Keratinocyte (primary cell): ENCODE measurements around the gene CHIT1. TPM values are rescaled to one million over a fixed set of nuclear protein-coding genes. Genes with fewer than 3 reads are reported as not detected.

Experiments
- DNase-seq: peaks from one replicate; pipeline ENCODE4 v3.0.0-alpha.2; 2011; ENCODE audit warnings: low read depth, missing footprints, low spot score
- FAIRE-seq: peaks from 2 replicates; lab custom pipeline; 2011; peaks lifted over from hg19 to GRCh38; lab: Jason Lieb, UNC
- H2AFZ ChIP-seq: 2 replicates; pipeline ENCODE4 v1.6.0; 2012; ENCODE audit warnings: low read length, control low read depth, inconsistent platforms; ENCODE audit not compliant: control insufficient read depth
- H3K27ac ChIP-seq: 2 replicates; pipeline ENCODE4 v1.5.1; 2011; ENCODE audit warnings: low read length; ENCODE audit not compliant: control insufficient read depth, insufficient read depth
- H3K27me3 ChIP-seq: 3 replicates; pipeline ENCODE4 v1.6.0; 2011; ENCODE audit warnings: low read length; ENCODE audit not compliant: control insufficient read depth, insufficient read depth; ENCODE audit errors: extremely low read depth
- H3K36me3 ChIP-seq, 2 experiments: 2 replicates in 1 of 2; 3 replicates in 1 of 2; pipeline ENCODE4 v1.5.1; 2011; ENCODE audit warnings: low read length in 2 of 2, mild to moderate bottlenecking in 1 of 2; ENCODE audit not compliant: control insufficient read depth in 2 of 2, insufficient read depth in 2 of 2; ENCODE audit errors: extremely low read depth in 1 of 2
- H3K4me1 ChIP-seq: 3 replicates; pipeline ENCODE4 v1.5.1; 2011; ENCODE audit warnings: low read length; ENCODE audit not compliant: control insufficient read depth, insufficient read depth; ENCODE audit errors: extremely low read depth
- H3K4me2 ChIP-seq: 3 replicates; pipeline ENCODE4 v1.6.0; 2011; ENCODE audit warnings: low read depth, low read length; ENCODE audit not compliant: control insufficient read depth, insufficient read depth; ENCODE audit errors: extremely low read depth
- H3K4me3 ChIP-seq, 3 experiments: fragments of 200-600 bp in 1 of 3; sonication (generic) in 1 of 3; 2 replicates in 2 of 3; 3 replicates in 1 of 3; pipeline ENCODE4 v1.5.1; 2011 to 2016; ENCODE audit warnings: low read length in 3 of 3, mild to moderate bottlenecking in 3 of 3, control low read depth in 2 of 3, inconsistent platforms in 1 of 3, low read depth in 1 of 3, mixed read lengths in 1 of 3, mixed run types in 1 of 3, moderate library complexity in 1 of 3; ENCODE audit not compliant: control insufficient read depth in 2 of 3, insufficient read depth in 2 of 3; ENCODE audit errors: extremely low read depth in 1 of 3
- H3K79me2 ChIP-seq: 2 replicates; pipeline ENCODE4 v1.6.0; 2012; ENCODE audit warnings: low read length; ENCODE audit not compliant: control insufficient read depth, insufficient read depth
- H3K9ac ChIP-seq: 3 replicates; pipeline ENCODE4 v1.6.0; 2011; ENCODE audit warnings: low read length; ENCODE audit not compliant: control insufficient read depth, insufficient read depth; ENCODE audit errors: extremely low read depth
- H3K9me1 ChIP-seq: 3 replicates; pipeline ENCODE4 v1.6.0; 2011; ENCODE audit warnings: low read length; ENCODE audit not compliant: control insufficient read depth, insufficient read depth; ENCODE audit errors: extremely low read depth
- H3K9me3 ChIP-seq: 2 replicates; pipeline ENCODE4 v1.5.1; 2012; ENCODE audit warnings: low read depth, low read length; ENCODE audit not compliant: control insufficient read depth
- H4K20me1 ChIP-seq: 3 replicates; pipeline ENCODE4 v1.6.0; 2011; ENCODE audit warnings: low read length; ENCODE audit not compliant: control insufficient read depth, insufficient read depth; ENCODE audit errors: extremely low read depth
- EZH2 ChIP-seq: IDR thresholded peaks from one replicate; pipeline ENCODE4 v1.6.1; 2012; ENCODE audit warnings: inconsistent platforms, mild to moderate bottlenecking, low read length, moderate library complexity
- dilution Hi-C: fragments of 300-500 bp; cut with MboI; formaldehyde crosslinking; loops from one replicate; pipeline ENCODE4 v1.7.0; 2020; ENCODE audit warnings: low sequenced_read_pairs; ENCODE audit not compliant: extremely low pct_ligation_motif_present
- polyA plus RNA-seq, 5 experiments: library from polyadenylated mRNA; depleted of rRNA in 3 of 5; stranded (reverse) in 3 of 5; stranded (forward) in 1 of 5; unstranded in 1 of 5; fragments of >200 nt; gene quantifications; 1 replicate in 1 of 5; 2 replicates in 3 of 5; 3 replicates in 1 of 5; pipeline versions ENCODE4 v1.2.1 to v1.2.3, GENCODE V29; 2011 to 2012; ENCODE audit warnings: missing spikeins in 2 of 5, low read depth in 1 of 5, low replicate concordance in 1 of 5
- TF ChIP-seq, protein P1 (sequence below), 3 experiments: IDR thresholded peaks in 1 of 3; conservative IDR thresholded peaks in 1 of 3; optimal IDR thresholded peaks in 1 of 3; 2 replicates in 2 of 3; 3 replicates in 1 of 3; pipeline versions ENCODE3 to v1.5.1; 2011; ENCODE audit warnings: low read length in 3 of 3, mild to moderate bottlenecking in 3 of 3, moderate library complexity in 2 of 3, control low read depth in 1 of 3, inconsistent platforms in 1 of 3; ENCODE audit not compliant: insufficient read depth in 2 of 3; ENCODE audit errors: extremely low read depth in 1 of 3

CHIT1 gene
- polyA plus RNA-seq, 1 donor (not counting 4 experiments of a cell fraction or from before 2014, with no cell fraction given): not detected

DNA sequence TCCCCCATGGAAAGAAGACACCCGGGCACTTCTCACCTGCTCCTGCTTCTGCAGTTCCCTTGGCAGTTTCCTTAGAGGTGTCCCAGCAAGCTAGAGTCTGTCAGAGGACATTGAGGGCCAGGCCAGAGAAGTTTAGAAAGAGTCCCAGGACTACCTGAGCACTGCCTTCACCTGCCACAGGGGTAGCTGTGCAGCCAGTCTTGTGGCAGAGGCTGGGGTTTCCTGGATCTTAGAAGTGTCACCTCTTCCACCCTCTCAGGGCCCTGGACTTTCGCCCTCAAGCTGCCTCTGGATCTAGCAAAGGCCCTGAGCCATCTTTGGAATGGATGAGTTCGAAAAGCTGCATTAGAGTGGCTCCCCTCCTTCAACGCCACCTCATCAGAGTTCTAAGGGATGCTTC lies 41.0 kb upstream of the CHIT1 start:
- Histone ChIP-seq H3K27ac (no peak overlapping the region), H3K4me1 (peaks cover 38% of the 10 kb centered on the region), H3K4me3 (no peak overlapping the region), H3K36me3 (no peaks in the 10 kb centered on the region), H3K9me1 (no peaks in the 10 kb centered on the region), H3K9ac (no peak overlapping the region), H3K27me3 (no peaks in the 10 kb centered on the region), H4K20me1 (no peaks in the 10 kb centered on the region), H3K79me2 (no peaks in the 10 kb centered on the region), H3K9me3 (no peaks in the 10 kb centered on the region), H2AFZ (peak overlapping the region; percentile 85), H3K4me2 (no peak overlapping the region)
- dilution Hi-C loops: loop anchor here (25.0 kb wide), 1 partner anchor 233 kb away; the partner anchor contains the start of gene PPFIA4
- DNase-seq: no peak
- TF ChIP-seq, protein P1, sequence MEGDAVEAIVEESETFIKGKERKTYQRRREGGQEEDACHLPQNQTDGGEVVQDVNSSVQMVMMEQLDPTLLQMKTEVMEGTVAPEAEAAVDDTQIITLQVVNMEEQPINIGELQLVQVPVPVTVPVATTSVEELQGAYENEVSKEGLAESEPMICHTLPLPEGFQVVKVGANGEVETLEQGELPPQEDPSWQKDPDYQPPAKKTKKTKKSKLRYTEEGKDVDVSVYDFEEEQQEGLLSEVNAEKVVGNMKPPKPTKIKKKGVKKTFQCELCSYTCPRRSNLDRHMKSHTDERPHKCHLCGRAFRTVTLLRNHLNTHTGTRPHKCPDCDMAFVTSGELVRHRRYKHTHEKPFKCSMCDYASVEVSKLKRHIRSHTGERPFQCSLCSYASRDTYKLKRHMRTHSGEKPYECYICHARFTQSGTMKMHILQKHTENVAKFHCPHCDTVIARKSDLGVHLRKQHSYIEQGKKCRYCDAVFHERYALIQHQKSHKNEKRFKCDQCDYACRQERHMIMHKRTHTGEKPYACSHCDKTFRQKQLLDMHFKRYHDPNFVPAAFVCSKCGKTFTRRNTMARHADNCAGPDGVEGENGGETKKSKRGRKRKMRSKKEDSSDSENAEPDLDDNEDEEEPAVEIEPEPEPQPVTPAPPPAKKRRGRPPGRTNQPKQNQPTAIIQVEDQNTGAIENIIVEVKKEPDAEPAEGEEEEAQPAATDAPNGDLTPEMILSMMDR (optimal IDR thresholded peaks at IDR 0.05 in 1 of 3, IDR thresholded peaks at IDR 0.05 in 1 of 3, conservative IDR thresholded peaks at IDR 0.05 in 1 of 3; ENCODE audit: extremely low read depth in 1 of 3, insufficient read depth in 2 of 3, low read length in 3 of 3): peak in 1 of 3 experiments; percentile 13
- TF ChIP-seq EZH2: no peak
- FAIRE-seq: no peak

GRCh38 chr1:203269654-203270020 lies 40.2 kb upstream of the CHIT1 start:
- no peak overlapping the region for H3K4me2 ChIP-seq
- no peaks in the 10 kb centered on the region for H3K9me3 ChIP-seq
- no peak overlapping the region for H3K9ac ChIP-seq
- H3K79me2 ChIP-seq: no peaks in the 10 kb centered on the region
- no peak overlapping the region for H3K4me3 ChIP-seq
- H3K36me3 ChIP-seq: no peaks in the 10 kb centered on the region
- TF ChIP-seq, protein P1 (optimal IDR thresholded peaks at IDR 0.05 in 1 of 3, IDR thresholded peaks at IDR 0.05 in 1 of 3, conservative IDR thresholded peaks at IDR 0.05 in 1 of 3; ENCODE audit: extremely low read depth in 1 of 3, insufficient read depth in 2 of 3, low read length in 3 of 3): no peak
- no peak for TF ChIP-seq EZH2
- H4K20me1 ChIP-seq: no peaks in the 10 kb centered on the region
- dilution Hi-C loops: loop anchor here (25.0 kb wide), 1 partner anchor 232 kb away; the partner anchor contains the start of gene PPFIA4
- H3K27me3 ChIP-seq: no peaks in the 10 kb centered on the region
- H3K4me1 ChIP-seq: peaks cover 40% of the 10 kb centered on the region
- H3K9me1 ChIP-seq: no peaks in the 10 kb centered on the region
- no peak overlapping the region for H2AFZ ChIP-seq
- no peak overlapping the region for H3K27ac ChIP-seq
- FAIRE-seq (no peak), DNase-seq (no peak)
